GM12878 (cell line): ENCODE data around the gene FAM89A.

ENCODE experiments used
- CBX5 ChIP-seq: sonication (generic); IDR thresholded peaks from 2 replicates; pipeline ENCODE4 v1.6.1; 2016; ENCODE audit warnings: low read depth, moderate library complexity, mild to moderate bottlenecking, inconsistent platforms
- CHD1 ChIP-seq: IDR thresholded peaks from 2 replicates; pipeline ENCODE4 v1.6.1; 2012; ENCODE audit warnings: low read depth, low read length, improper control_type of control experiment
- CREM ChIP-seq: IDR thresholded peaks from 2 replicates; pipeline ENCODE4 v1.6.1; 2014; ENCODE audit warnings: antibody characterized with exemption, low read depth
- CTCF ChIP-seq, 3 experiments: IDR thresholded peaks in 2 of 3; conservative IDR thresholded peaks in 1 of 3; 2 replicates each; pipeline ENCODE4 v1.5.1; 2011; ENCODE audit warnings: low read depth in 3 of 3, low read length in 3 of 3, mild to moderate bottlenecking in 3 of 3, control low read depth in 2 of 3, moderate library complexity in 2 of 3, inconsistent platforms in 1 of 3, mixed read lengths in 1 of 3; ENCODE audit not compliant: control insufficient read depth in 2 of 3, insufficient read depth in 1 of 3; ENCODE audit errors: extremely low read depth in 1 of 3
- E2F4 ChIP-seq: IDR thresholded peaks from 2 replicates; pipeline ENCODE4 v1.6.1; 2012; ENCODE audit warnings: low read depth, low read length, improper control_type of control experiment
- EP300 ChIP-seq, 2 experiments: fragments of 150-350 bp in 1 of 2; IDR thresholded peaks; 2 replicates each; pipeline ENCODE4 v1.6.1; 2011 to 2012; ENCODE audit warnings: low read depth in 2 of 2, low read length in 2 of 2, borderline replicate concordance in 1 of 2, improper control_type of control experiment in 1 of 2, inconsistent platforms in 1 of 2; ENCODE audit not compliant: control insufficient read depth in 1 of 2
- GABPA ChIP-seq: IDR thresholded peaks from 2 replicates; pipeline ENCODE4 v1.6.1; 2014; ENCODE audit warnings: antibody characterized with exemption, low read depth, mild to moderate bottlenecking, inconsistent platforms
- HDAC6 ChIP-seq: fragments of 200-600 bp; sonication (generic); IDR thresholded peaks from one replicate; pipeline ENCODE4 v1.8.0; 2017; ENCODE audit warnings: antibody characterized with exemption; ENCODE audit not compliant: unreplicated experiment
- MAX ChIP-seq: IDR thresholded peaks from 2 replicates; pipeline ENCODE4 v1.6.1; 2012; ENCODE audit warnings: low read depth, low read length, improper control_type of control experiment
- POLR2AphosphoS5 ChIP-seq: IDR thresholded peaks from 2 replicates; pipeline ENCODE4 v1.6.1; 2011; ENCODE audit warnings: mild to moderate bottlenecking, low read length, inconsistent platforms
- SIX5 ChIP-seq: IDR thresholded peaks from 2 replicates; pipeline ENCODE4 v1.6.1; 2011; ENCODE audit warnings: mild to moderate bottlenecking, low read depth, low read length, moderate library complexity; ENCODE audit not compliant: severe bottlenecking
- SPI1 ChIP-seq: IDR thresholded peaks from 2 replicates; pipeline ENCODE4 v1.6.1; 2011; ENCODE audit warnings: low read depth, mild to moderate bottlenecking, low read length, moderate library complexity, borderline replicate concordance; ENCODE audit not compliant: insufficient read depth
- TAF1 ChIP-seq: IDR thresholded peaks from 2 replicates; pipeline ENCODE4 v1.6.1; 2011; ENCODE audit warnings: mild to moderate bottlenecking, low read depth, low read length, borderline replicate concordance
- YY1 ChIP-seq: IDR thresholded peaks from 2 replicates; pipeline ENCODE4 v1.6.1; 2011; ENCODE audit warnings: low read depth, mild to moderate bottlenecking, low read length

- no peak for TF ChIP-seq CTCF (IDR thresholded peaks at IDR 0.05 in 2 of 3, conservative IDR thresholded peaks at IDR 0.05 in 1 of 3; ENCODE audit: control insufficient read depth in 2 of 3, extremely low read depth in 1 of 3, insufficient read depth in 1 of 3, low read depth in 3 of 3, low read length in 3 of 3)
- no peak for TF ChIP-seq POLR2AphosphoS5
- TF ChIP-seq SPI1, result no peak
- no peak for TF ChIP-seq CREM
- no peak for TF ChIP-seq TAF1
- no peak for TF ChIP-seq SIX5
- no peak for TF ChIP-seq EP300 (IDR thresholded peaks at IDR 0.05; ENCODE audit: borderline replicate concordance in 1 of 2, control insufficient read depth in 1 of 2, low read depth in 2 of 2, low read length in 2 of 2)
- no peak for TF ChIP-seq YY1
- no peak for TF ChIP-seq CBX5
- TF ChIP-seq GABPA, result no peak
- no peak for TF ChIP-seq E2F4
- no peak for TF ChIP-seq HDAC6
- no peak for TF ChIP-seq CHD1
- no peak for TF ChIP-seq MAX
Measured at GRCh38 chr1:231044588-231044987, 4.5 kb upstream of the FAM89A start.
